Mesenchymal stem cell (in vitro differentiated cells and primary cell): ENCODE data around the gene LNP1.

Source experiments
- DNase-seq: peaks from one replicate; pipeline ENCODE4 v3.0.0-alpha.2; 2013
- H2AFZ ChIP-seq: one replicate; pipeline ENCODE4 v1.6.1; 2013; ENCODE audit warnings: low read depth, mild to moderate bottlenecking, control low read depth, inconsistent platforms, low read length, moderate library complexity
- H2AK5ac ChIP-seq: 2 replicates; pipeline ENCODE4 v1.6.1; 2013; ENCODE audit warnings: low read length, moderate library complexity, mild to moderate bottlenecking, inconsistent platforms; ENCODE audit not compliant: severe bottlenecking
- H2BK120ac ChIP-seq: one replicate; pipeline ENCODE4 v1.6.1; 2013; ENCODE audit warnings: low read depth, mild to moderate bottlenecking, inconsistent platforms, low read length, moderate library complexity
- H2BK12ac ChIP-seq, 2 experiments: one replicate each; pipeline ENCODE4 v1.6.1; 2013; ENCODE audit warnings: inconsistent platforms in 2 of 2, low read length in 2 of 2, mild to moderate bottlenecking in 2 of 2, moderate library complexity in 2 of 2, control low read depth in 1 of 2
- H2BK15ac ChIP-seq: one replicate; pipeline ENCODE4 v1.6.1; 2013; ENCODE audit warnings: mild to moderate bottlenecking, low read depth, inconsistent platforms; ENCODE audit not compliant: poor library complexity, severe bottlenecking
- H2BK5ac ChIP-seq: 2 replicates; pipeline ENCODE4 v1.6.1; 2013; ENCODE audit warnings: low read depth, mild to moderate bottlenecking, low read length, control low read depth, inconsistent platforms; ENCODE audit not compliant: poor library complexity, severe bottlenecking
- H3K14ac ChIP-seq, 2 experiments: one replicate each; pipeline ENCODE4 v1.6.1; 2013; ENCODE audit warnings: inconsistent platforms in 2 of 2, low read length in 2 of 2, control low read depth in 1 of 2, mild to moderate bottlenecking in 1 of 2, moderate library complexity in 1 of 2
- H3K18ac ChIP-seq, 2 experiments: one replicate each; pipeline ENCODE4 v1.6.1; 2013; ENCODE audit warnings: inconsistent platforms in 2 of 2, low read length in 2 of 2, control low read depth in 1 of 2, low read depth in 1 of 2, mild to moderate bottlenecking in 1 of 2
- H3K23ac ChIP-seq, 2 experiments: one replicate each; pipeline ENCODE4 v1.6.1; 2013; ENCODE audit warnings: inconsistent platforms in 2 of 2, low read length in 2 of 2, mild to moderate bottlenecking in 2 of 2, moderate library complexity in 2 of 2, control low read depth in 1 of 2
- H3K27ac ChIP-seq: 2 replicates; pipeline ENCODE4 v1.5.1; 2013; ENCODE audit warnings: mild to moderate bottlenecking, moderate library complexity, low read length, control low read depth, inconsistent platforms; ENCODE audit not compliant: poor library complexity, severe bottlenecking
- H3K27me3 ChIP-seq, 2 experiments: 2 replicates each; pipeline versions ENCODE4 v1.6.1 to v1.7.0; 2013; ENCODE audit warnings: low read length in 2 of 2, mild to moderate bottlenecking in 2 of 2, moderate library complexity in 2 of 2, control low read depth in 1 of 2, inconsistent platforms in 1 of 2; ENCODE audit not compliant: control insufficient read depth in 1 of 2, insufficient read depth in 1 of 2
- H3K36me3 ChIP-seq, 2 experiments: 2 replicates each; pipeline versions ENCODE4 v1.6.1 to v1.7.0; 2013; ENCODE audit warnings: low read length in 2 of 2, control low read depth in 1 of 2, inconsistent platforms in 1 of 2, low read depth in 1 of 2, mild to moderate bottlenecking in 1 of 2; ENCODE audit not compliant: insufficient read depth in 2 of 2, control insufficient read depth in 1 of 2
- H3K4ac ChIP-seq, 2 experiments: one replicate each; pipeline ENCODE4 v1.6.1; 2013; ENCODE audit warnings: inconsistent platforms in 2 of 2, low read length in 2 of 2, mild to moderate bottlenecking in 2 of 2, moderate library complexity in 2 of 2, control low read depth in 1 of 2, low read depth in 1 of 2
- H3K4me1 ChIP-seq: 2 replicates; pipeline ENCODE4 v1.6.1; 2013; ENCODE audit warnings: low read depth, low read length, control low read depth; ENCODE audit not compliant: control insufficient read depth, insufficient read depth
- H3K4me2 ChIP-seq: 2 replicates; pipeline ENCODE4 v1.6.1; 2013; ENCODE audit warnings: low read length, mild to moderate bottlenecking, inconsistent platforms; ENCODE audit not compliant: poor library complexity, severe bottlenecking
- H3K4me3 ChIP-seq, 2 experiments: 2 replicates each; pipeline versions ENCODE4 v1.5.1 to v1.7.0; 2013; ENCODE audit warnings: low read length in 2 of 2, mild to moderate bottlenecking in 2 of 2, control low read depth in 1 of 2, low read depth in 1 of 2; ENCODE audit not compliant: insufficient read depth in 1 of 2
- H3K79me1 ChIP-seq: replicated peaks from 2 replicates; pipeline ENCODE4 v1.6.1; 2013; ENCODE audit warnings: mild to moderate bottlenecking, control low read depth, low read length, inconsistent platforms; ENCODE audit not compliant: poor library complexity, severe bottlenecking
- H3K9ac ChIP-seq: 2 replicates; pipeline ENCODE4 v1.7.0; 2013; ENCODE audit warnings: mild to moderate bottlenecking, low read length, moderate library complexity
- H3K9me3 ChIP-seq: 2 replicates; pipeline ENCODE4 v1.7.0; 2013; ENCODE audit warnings: mild to moderate bottlenecking, low read length; ENCODE audit not compliant: control insufficient read depth
- H4K8ac ChIP-seq: one replicate; pipeline ENCODE4 v1.6.1; 2013; ENCODE audit warnings: inconsistent platforms, mild to moderate bottlenecking, low read length, moderate library complexity
- H4K91ac ChIP-seq: one replicate; pipeline ENCODE4 v1.6.1; 2013; ENCODE audit warnings: mild to moderate bottlenecking, low read length, inconsistent platforms
- WGBS: methylation state at CpG from one replicate; pipeline ENCODE4 v1.1.7; 2013; ENCODE audit warnings: mixed read lengths; 5-methylcytosine and 5-hydroxymethylcytosine counted together

LNP1 gene

DNA sequence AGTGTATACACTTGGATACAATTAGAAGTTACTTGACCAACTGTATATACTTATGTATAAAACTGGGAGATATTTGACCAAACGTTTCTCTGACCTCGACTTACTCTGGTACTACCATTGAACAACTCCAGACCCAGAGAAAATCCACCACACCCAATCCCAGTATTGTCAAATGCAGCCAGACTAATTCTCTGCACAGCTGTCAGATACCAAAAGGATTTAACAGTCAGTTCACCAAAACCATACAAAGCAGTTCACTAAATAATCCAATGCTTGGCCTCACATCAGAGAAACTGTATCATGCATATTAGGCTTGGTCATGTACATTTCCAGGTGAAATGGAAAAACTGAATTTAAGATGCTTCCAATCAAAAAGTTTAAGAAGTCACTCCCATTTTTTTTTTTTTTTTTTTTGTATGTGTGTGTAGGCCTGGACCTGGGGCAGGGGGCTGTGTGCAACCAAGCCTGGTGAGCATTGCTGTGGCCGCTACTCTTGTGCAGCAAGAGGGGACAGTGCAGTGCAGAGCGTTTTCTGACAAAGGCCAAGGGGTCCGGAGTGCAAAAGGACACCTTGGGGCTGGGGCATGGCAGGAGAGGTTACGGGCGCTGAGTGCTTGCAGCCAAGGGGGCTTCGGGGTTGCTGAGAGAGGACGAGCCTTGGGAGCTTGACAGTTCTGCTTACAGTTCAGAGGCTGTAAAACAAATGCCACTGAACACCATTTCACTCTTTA is 1.8 kb upstream of the LNP1 start:
- no peak for DNase-seq
- Histone ChIP-seq H3K14ac (peak overlapping the region in 1 of 2 experiments; percentile 83), H3K27me3 (no peaks in the 10 kb centered on the region)

DNA sequence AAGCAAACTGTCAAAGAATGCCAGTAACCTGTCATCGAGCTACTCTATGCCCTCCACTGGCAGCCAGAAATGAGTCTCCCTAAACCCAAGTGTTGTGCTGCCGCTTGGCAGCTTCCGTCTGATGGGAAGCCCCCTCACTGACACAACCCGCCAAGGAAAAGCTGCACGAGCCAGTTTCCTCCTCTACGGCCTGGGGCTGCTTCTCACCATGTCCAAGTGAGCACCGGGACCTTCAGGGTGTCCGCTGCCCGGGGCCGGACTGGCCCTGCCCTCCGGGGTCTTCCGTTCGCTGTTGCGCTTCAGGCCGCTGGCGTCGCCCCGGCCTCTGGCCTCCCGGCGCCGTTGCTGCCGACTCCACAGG is 940 bp upstream of the LNP1 start:
- no peak overlapping the region for H2BK12ac ChIP-seq
- peak; percentile 52 for DNase-seq
- H3K9me3 ChIP-seq = no peaks in the 10 kb centered on the region
- peak overlapping the region; percentile 25 for H4K91ac ChIP-seq
- H3K23ac ChIP-seq = peak overlapping the region in 1 of 2 experiments; percentile 35
- peak overlapping the region; percentile 24 for H2BK120ac ChIP-seq
- H3K9ac ChIP-seq = peak overlapping the region; percentile 94
- H3K36me3 ChIP-seq = peaks cover 0 to 2% of the 10 kb centered on the region in 2 experiments
- H3K18ac ChIP-seq = peak overlapping the region; percentile 69 to 94
- WGBS = under 1% methylated on average over 22 of the region's 22 CpGs
- no peaks in the 10 kb centered on the region for H3K27me3 ChIP-seq
- H3K4ac ChIP-seq = peak overlapping the region; percentile 8 to 35
- H3K4me3 ChIP-seq = peak overlapping the region; percentile 73 to 98
- no peaks in the 10 kb centered on the region for H3K79me1 ChIP-seq
- peak overlapping the region; percentile 89 for H4K8ac ChIP-seq
- peak overlapping the region; percentile 1 for H2AFZ ChIP-seq
- peak overlapping the region; percentile 99 for H3K4me2 ChIP-seq
- no peak overlapping the region for H2BK15ac ChIP-seq
- no peak overlapping the region for H2AK5ac ChIP-seq
- H3K27ac ChIP-seq = no peak overlapping the region
- H2BK5ac ChIP-seq = no peak overlapping the region
- peak overlapping the region in 1 of 2 experiments; percentile 53 for H3K14ac ChIP-seq
- H3K4me1 ChIP-seq = peaks cover 4% of the 10 kb centered on the region

More for the DNA sequence above, 1.8 kb upstream of the LNP1 start:
- no peak overlapping the region for H2AK5ac ChIP-seq
- H3K36me3 ChIP-seq = peaks cover 0 to 2% of the 10 kb centered on the region in 2 experiments
- H3K9ac ChIP-seq = peak overlapping the region; percentile 94
- peak overlapping the region; percentile 90 to 99 for H3K23ac ChIP-seq
- H2BK120ac ChIP-seq = no peak overlapping the region
- WGBS = 77% methylated on average over 8 of the region's 9 CpGs
- H4K8ac ChIP-seq = no peak overlapping the region
- H4K91ac ChIP-seq = no peak overlapping the region
- H3K27ac ChIP-seq = no peak overlapping the region
- H3K79me1 ChIP-seq = no peaks in the 10 kb centered on the region
- no peak overlapping the region for H3K18ac ChIP-seq
- H2AFZ ChIP-seq = no peak overlapping the region
- H3K4me3 ChIP-seq = peak overlapping the region; percentile 44 to 98
- H3K4me1 ChIP-seq = peaks cover 4% of the 10 kb centered on the region
- peak overlapping the region in 1 of 2 experiments; percentile 68 for H3K4ac ChIP-seq
- peak overlapping the region; percentile 67 for H2BK15ac ChIP-seq
- H2BK12ac ChIP-seq = peak overlapping the region in 1 of 2 experiments; percentile 42
- H2BK5ac ChIP-seq = no peak overlapping the region
- H3K4me2 ChIP-seq = peak overlapping the region; percentile 99
- no peaks in the 10 kb centered on the region for H3K9me3 ChIP-seq

DNA sequence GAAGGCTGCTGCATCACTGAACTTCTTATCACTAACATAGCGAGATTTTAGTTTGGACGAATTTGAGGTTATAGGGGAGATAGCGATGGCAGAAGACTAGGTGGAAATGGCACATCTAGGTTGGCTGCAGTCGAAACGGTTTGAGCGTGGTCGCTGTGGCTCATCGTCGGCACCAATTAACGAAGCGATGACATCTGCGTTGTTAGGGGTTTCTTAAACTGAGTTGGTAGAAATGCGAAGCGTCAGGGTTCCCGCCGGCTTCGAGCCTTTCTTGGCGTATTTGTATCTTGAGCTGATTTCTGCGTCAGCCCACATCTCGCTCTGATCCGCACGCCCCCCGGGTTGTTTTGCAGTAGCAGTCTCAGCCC is 319 bp downstream of the LNP1 start:
- H2BK120ac ChIP-seq = no peak overlapping the region
- H4K8ac ChIP-seq = peak overlapping the region; percentile 87
- H3K4me2 ChIP-seq = peak overlapping the region; percentile 67
- H3K18ac ChIP-seq = peak overlapping the region; percentile 79 to 83
- DNase-seq = no peak
- no peak overlapping the region for H2AK5ac ChIP-seq
- no peaks in the 10 kb centered on the region for H3K79me1 ChIP-seq
- peaks cover 0 to 2% of the 10 kb centered on the region in 2 experiments for H3K36me3 ChIP-seq
- H2BK15ac ChIP-seq = no peak overlapping the region
- H3K9ac ChIP-seq = peak overlapping the region; percentile 94
- H3K4me1 ChIP-seq = peaks cover 4% of the 10 kb centered on the region
- peak overlapping the region; percentile 51 to 98 for H3K4me3 ChIP-seq
- H3K27me3 ChIP-seq = no peaks in the 10 kb centered on the region
- H3K14ac ChIP-seq = peak overlapping the region in 1 of 2 experiments; percentile 5
- peaks cover under 1% of the 10 kb centered on the region for H3K9me3 ChIP-seq
- H2BK12ac ChIP-seq = no peak overlapping the region
- peak overlapping the region; percentile 15 for H2AFZ ChIP-seq
- H4K91ac ChIP-seq = peak overlapping the region; percentile 60
- peak overlapping the region; percentile 87 for H3K27ac ChIP-seq
- peak overlapping the region in 1 of 2 experiments; percentile 23 for H3K23ac ChIP-seq
- H2BK5ac ChIP-seq = no peak overlapping the region
- under 1% methylated on average over 23 of the region's 23 CpGs for WGBS
- peak overlapping the region; percentile 34 to 59 for H3K4ac ChIP-seq

DNA sequence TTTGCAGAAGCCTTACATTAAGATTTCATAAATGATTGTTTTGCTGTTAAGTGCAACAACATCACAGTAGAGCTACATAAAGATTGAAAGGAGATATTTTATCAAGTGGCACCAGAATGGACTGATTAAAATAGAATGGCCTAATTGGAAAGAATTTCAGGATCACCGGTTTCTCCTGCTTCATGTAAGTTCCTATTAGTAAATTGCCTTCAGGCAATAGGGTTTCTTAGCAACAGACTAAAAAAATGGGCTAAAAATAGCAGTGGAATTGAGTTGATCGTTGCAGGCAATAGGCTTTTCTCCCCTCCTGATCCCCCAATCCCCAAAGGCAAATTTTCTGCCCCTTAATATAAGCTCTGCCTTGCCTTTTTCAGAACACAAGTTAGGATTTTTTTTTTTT is 917 bp downstream of the LNP1 start:
- H3K79me1 ChIP-seq = no peaks in the 10 kb centered on the region
- peaks cover 4% of the 10 kb centered on the region for H3K4me1 ChIP-seq
- H3K27me3 ChIP-seq = no peaks in the 10 kb centered on the region
- no peak overlapping the region for H2AK5ac ChIP-seq
- DNase-seq = peak; percentile 86
- H3K18ac ChIP-seq = no peak overlapping the region
- H3K27ac ChIP-seq = no peak overlapping the region
- no peak overlapping the region for H2BK5ac ChIP-seq
- no peak overlapping the region for H2BK15ac ChIP-seq
- peak overlapping the region in 1 of 2 experiments; percentile 98 for H3K4me3 ChIP-seq
- WGBS = 11% methylated on average over 2 of the region's 2 CpGs
- H3K4me2 ChIP-seq = peak overlapping the region; percentile 71
- no peak overlapping the region for H3K4ac ChIP-seq
- H4K91ac ChIP-seq = no peak overlapping the region
- H2AFZ ChIP-seq = no peak overlapping the region
- H3K23ac ChIP-seq = no peak overlapping the region
- no peak overlapping the region for H3K14ac ChIP-seq
- H3K9ac ChIP-seq = peak overlapping the region; percentile 94
- H2BK12ac ChIP-seq = no peak overlapping the region
- H3K9me3 ChIP-seq = peaks cover 6% of the 10 kb centered on the region
- no peak overlapping the region for H2BK120ac ChIP-seq
- H4K8ac ChIP-seq = no peak overlapping the region
- H3K36me3 ChIP-seq = peaks cover 0 to 2% of the 10 kb centered on the region in 2 experiments
